Left forelimb (tissue), 1 donor: Measurements from ENCODE around the gene FBLN2.
A peak's percentile ranks its signal among the peaks of the same experiment; 100 is the strongest.
"Not testable (repeated sequence)": the region's sequence is repeated elsewhere in the genome, so short reads cannot be mapped to it uniquely, and the experiment has no call there.

ENCODE experiments used
- DNase-seq: peaks from one replicate; pipeline ENCODE4 v3.0.0-alpha.2; 2018; ENCODE audit warnings: low spot score

FBLN2 gene

GRCh38 chr3:13548696-13549622, at the start of gene FBLN2:
FBLN2 (plus strand) TSS chr3:13549125; CDS start chr3:13570356, 21,231 bp downstream.
- peak; percentile 81 for DNase-seq

GRCh38 chr3:13499246-13499645, 49.7 kb upstream of the FBLN2 start:
- not testable (repeated sequence) for DNase-seq

- no peak for DNase-seq
Observed at GRCh38 chr3:13500133-13500885, 48.6 kb upstream of the FBLN2 start.

- no peak for DNase-seq
Observed at GRCh38 chr3:13501056-13501455, 47.9 kb upstream of the FBLN2 start.

GRCh38 chr3:13501521-13501920, 47.4 kb upstream of the FBLN2 start:
- no peak for DNase-seq

- no peak for DNase-seq
Observed at GRCh38 chr3:13501958-13502790, 46.8 kb upstream of the FBLN2 start.

DNA sequence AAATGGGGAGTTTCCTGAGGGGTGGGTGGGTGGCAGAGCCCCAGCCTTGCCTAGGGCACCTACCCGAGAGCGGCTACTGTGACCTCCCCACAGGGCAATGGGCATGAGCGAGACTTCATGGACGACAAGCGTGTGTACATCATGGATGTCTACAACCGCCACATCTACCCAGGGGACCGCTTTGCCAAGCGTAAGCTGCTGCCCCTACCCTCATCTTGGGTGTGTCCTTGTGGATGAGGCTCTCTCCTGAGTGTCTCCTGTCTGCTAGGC, 46.2 kb upstream of the FBLN2 start:
- no peak for DNase-seq

DNA sequence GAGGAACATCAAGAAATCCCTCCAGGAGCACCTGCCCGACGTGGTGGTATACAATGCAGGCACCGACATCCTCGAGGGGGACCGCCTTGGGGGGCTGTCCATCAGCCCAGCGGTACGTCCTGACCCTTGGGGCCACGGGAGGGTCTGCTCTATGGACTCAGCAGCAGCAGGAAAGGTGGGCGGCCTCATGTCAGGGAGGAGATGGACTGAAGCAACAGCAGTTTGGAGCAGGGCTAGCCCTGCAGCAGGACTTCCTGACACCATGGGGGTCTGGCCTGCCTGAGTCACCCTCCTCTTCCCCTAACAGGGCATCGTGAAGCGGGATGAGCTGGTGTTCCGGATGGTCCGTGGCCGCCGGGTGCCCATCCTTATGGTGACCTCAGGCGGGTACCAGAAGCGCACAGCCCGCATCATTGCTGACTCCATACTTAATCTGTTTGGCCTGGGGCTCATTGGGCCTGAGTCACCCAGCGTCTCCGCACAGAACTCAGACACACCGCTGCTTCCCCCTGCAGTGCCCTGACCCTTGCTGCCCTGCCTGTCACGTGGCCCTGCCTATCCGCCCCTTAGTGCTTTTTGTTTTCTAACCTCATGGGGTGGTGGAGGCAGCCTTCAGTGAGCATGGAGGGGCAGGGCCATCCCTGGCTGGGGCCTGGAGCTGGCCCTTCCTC, 44.6 kb upstream of the FBLN2 start:
- no peak for DNase-seq

DNA sequence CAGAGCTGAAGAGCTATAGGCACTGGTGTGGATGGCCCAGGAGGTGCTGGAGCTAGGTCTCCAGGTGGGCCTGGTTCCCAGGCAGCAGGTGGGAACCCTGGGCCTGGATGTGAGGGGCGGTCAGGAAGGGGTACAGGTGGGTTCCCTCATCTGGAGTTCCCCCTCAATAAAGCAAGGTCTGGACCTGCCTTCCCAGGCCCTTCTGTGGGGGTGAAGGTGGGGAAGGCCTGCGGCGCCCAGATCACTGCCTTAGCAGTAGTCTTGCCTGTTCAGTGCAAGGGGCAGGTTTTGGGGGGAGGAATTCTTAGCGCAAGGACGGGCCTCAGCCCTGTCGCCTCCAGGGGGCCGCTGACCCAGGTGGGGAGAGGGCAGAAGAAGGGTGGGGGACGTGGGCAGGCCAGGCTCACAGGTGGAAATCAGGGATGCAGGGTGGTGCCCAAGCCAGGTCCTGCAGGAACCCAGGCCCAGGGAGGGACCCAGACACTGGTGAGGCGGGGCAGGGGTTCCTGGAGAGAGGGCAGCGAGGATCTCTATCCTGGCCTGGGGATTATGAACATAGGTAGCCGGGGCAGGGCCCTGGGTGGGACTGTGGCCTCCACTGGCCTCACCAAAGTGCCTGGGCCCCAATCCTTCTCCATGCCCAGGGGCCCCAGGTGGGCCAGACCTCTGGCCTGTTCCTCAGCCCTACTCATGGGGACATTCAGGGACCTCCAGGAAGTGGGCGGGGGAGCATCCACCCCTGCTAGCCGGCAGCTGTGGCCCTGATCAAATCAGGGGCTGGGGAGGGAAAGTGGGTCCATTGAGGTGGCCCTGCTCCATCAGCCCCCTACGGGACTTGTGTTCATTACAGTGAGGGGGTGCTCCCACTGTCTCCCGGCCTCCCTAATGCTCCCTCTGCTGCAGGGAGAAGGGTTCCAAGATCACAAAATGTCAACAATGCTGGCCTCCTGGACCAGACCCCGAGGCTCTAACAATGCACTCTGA, 43.5 kb upstream of the FBLN2 start:
- DNase-seq: no peak

DNA sequence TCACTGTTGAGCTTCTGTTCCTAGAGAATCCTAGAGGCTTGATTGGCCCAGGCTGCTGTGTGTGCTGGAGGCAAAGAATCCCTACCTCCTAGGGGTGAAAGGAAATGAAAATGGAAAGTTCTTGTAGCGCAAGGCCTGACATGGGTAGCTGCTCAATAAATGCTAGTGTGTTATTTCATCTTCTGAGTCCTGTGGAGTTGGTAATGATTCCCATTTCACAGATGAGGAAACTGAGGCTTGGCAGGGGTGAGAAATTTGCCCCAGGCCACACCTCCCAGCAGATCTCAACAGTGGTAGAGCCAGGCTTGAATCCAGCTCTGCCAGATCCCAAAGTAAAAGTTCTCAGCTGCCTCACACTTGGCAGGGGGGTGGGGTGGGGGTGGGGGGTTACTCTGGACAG, 42.7 kb upstream of the FBLN2 start:
- no peak for DNase-seq

- DNase-seq: no peak
Observed at GRCh38 chr3:13506680-13507079, 42.2 kb upstream of the FBLN2 start.

GRCh38 chr3:13507247-13507569, 41.7 kb upstream of the FBLN2 start:
- no peak for DNase-seq

DNA sequence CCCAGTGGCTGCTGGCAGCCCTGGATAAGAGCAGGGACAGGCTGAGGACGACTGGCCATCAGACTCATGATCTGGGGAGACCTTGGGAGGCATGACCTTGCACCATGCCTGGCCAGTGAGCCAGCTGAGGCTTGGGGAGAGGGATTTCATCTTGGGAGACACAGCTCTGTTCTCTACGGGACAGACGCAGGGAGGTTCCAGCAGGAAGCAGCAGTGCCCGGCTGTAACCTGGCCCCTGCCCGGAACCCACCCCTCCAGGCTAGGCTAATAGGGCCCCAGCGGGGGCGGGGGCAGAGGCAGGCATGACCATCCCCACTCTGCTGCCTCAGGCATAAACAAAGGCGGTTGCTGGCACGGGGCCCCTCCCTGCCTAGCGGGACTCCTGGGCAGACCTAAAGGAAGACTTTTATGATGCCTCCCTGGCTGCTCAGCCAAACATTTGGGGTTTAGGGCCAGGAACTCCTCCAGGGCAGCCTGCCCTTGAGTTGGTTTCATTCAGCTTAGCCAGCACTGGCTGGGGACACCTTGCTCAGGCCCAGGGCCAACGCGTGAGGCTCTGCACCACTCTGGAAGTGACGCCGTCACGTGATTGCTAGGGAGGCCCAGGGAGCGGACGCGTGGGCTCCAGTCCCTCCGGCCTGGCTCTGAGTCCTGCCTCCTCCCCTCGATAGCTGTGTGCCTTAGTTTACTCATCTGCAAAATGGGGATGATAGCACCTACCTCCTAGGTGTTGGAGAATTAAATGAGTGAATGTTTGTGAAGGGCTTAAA, 41.2 kb upstream of the FBLN2 start:
- no peak for DNase-seq

GRCh38 chr3:13508496-13508895, 40.4 kb upstream of the FBLN2 start:
- DNase-seq: no peak

- DNase-seq: no peak
Observed at GRCh38 chr3:13509059-13509815, 39.7 kb upstream of the FBLN2 start.

DNA sequence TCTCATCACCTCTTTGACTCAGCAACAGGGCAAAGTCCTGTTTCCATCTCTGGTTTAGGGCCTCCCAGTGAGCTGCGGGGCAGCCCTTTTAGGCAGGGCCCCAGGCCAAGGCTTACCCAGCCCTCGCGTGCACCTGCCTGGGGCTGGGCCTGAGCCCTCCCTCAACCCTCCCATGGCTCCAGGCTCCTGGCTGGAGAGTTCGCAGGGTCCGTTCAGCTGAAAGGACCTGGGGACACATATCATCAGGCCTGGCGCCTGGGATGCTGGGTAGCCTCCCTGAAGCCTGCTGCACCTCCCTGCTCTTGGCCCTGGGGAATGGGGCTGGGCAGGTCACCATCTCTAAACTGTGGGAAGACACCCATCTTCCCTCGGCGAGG, 39.1 kb upstream of the FBLN2 start:
- DNase-seq: no peak

DNA sequence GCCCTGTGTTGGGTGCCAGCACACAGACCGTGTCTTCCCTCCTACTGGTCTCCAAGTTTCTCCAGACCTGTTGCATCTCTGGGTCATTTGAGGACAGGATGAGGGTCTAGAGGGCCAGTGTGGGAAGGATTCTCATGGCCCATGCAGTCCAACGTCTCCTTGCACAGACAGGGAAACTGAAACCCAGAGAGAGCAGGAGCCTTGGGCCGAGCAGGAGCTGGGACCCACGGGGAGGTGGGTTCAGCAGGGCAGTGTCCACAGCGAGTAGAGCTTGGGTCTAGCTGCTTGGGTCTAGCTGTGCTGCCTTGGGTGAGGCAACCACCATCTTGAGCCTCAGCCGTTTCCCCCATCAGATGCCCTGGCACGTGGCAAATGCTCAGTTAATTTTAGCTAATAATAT, 36.5 kb upstream of the FBLN2 start:
- no peak for DNase-seq

- no peak for DNase-seq
Observed at GRCh38 chr3:13513051-13513912, 35.6 kb upstream of the FBLN2 start.
